ENCODE data around the gene CAPN10.

Gene CAPN10

DNA sequence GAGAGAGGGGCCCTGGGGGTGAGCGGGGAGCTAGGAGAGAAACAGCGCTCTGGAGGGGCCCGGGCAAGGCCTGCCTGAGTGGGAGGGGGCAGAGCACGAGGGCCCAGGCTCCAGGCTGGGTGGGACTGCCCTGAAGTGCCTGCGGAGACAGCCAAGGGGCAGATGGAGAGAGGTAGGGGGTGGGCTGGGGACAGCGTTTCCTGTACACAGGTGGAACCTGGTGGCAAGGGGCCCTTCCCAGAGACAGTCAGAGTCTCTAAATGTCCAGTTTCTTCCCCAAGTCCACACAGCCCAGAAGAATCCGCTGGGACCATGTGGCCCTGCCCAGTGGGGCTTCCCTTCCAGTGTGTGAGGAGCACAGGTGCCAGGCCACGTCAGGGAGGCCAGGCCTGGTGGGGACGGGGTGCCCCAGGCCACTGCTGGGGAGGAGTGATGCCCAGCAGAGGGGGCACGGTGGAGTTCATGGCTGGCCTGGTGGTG is 37.0 kb downstream of the CAPN10 start:
- no peak for DNase-seq (ENCODE audit: low read depth)

GRCh38 chr2:240624011-240624949 is 37.7 kb downstream of the CAPN10 start:
- no peak for DNase-seq (ENCODE audit: low read depth)

GRCh38 chr2:240624950-240625621 is 38.6 kb downstream of the CAPN10 start, which contains the start of gene GPR35:
GPR35 (plus strand) TSS chr2:240625480; CDS start chr2:240629953, 4,473 bp downstream.
- peak; percentile 71 for DNase-seq (ENCODE audit: low read depth)

- no peak for DNase-seq (ENCODE audit: low read depth)
Measured at GRCh38 chr2:240626531-240627300, 40.2 kb downstream of the CAPN10 start.

DNA sequence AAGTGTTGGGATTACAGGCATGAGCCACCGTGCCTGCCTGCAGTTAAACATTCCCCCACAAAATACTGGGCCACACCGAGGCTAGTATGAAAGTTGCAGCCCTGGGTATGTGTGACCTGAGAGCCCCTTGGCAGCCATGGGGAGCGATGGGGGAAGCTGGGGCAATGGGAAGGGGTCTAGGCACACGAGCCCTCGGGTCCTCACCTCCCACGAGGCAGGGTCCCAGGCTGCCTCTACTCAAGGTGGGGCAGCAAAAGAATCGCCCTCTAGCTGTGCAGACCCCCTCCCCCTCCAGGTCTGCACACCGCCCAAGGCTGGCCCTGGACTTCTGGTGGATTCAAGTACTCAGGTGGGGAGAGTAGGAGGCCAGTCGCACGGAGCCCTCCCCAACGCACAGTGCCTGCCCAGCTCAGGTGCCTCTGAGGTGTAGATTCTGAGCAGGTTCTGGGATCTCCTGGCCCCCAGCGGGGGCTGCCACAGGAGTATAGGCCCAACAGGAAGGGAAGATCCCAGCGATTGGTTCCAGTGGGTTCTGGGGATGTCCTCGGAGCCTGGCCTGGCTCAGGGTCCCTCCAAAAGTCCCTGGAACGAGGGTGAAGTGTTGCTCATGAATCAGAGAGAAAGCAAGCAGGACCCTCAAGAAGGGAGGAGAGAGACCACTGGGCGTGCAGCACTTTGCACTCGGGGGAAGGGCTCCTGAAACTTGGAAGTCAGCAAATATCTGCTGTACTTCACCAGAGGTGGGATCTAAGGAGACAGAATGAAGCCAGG is 41.4 kb downstream of the CAPN10 start:
- no peak for DNase-seq (ENCODE audit: low read depth)

DNA sequence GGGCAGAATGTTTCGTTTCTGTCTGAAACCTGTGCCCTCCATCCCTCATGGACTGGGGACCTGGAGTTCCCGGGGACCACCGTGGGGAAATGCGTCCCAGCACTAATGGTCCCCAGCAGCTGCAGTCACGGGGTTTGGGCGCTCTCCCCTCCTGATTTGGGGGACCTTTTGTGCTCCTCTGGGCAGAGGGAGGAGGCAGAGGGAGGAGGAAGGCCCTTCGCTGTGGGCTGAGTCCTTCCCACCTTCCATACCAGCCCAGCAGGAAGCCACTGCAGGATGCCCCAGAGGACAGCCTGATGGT is 41.9 kb downstream of the CAPN10 start:
- no peak for DNase-seq (ENCODE audit: low read depth)

GRCh38 chr2:240628808-240629618 is 42.5 kb downstream of the CAPN10 start:
- no peak for DNase-seq (ENCODE audit: low read depth)

DNA sequence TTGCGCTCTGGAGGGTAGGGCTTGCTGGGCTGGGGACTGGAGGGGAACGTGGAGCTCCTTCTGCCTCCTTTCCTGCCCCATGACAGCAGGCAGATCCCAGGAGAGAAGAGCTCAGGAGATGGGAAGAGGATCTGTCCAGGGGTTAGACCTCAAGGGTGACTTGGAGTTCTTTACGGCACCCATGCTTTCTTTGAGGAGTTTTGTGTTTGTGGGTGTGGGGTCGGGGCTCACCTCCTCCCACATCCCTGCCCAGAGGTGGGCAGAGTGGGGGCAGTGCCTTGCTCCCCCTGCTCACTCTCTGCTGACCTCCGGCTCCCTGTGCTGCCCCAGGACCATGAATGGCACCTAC is 43.1 kb downstream of the CAPN10 start:
- DNase-seq (ENCODE audit: low read depth), result no peak

- DNase-seq (ENCODE audit: low read depth), result no peak
Measured at GRCh38 chr2:240629968-240630770, 43.6 kb downstream of the CAPN10 start.

DNA sequence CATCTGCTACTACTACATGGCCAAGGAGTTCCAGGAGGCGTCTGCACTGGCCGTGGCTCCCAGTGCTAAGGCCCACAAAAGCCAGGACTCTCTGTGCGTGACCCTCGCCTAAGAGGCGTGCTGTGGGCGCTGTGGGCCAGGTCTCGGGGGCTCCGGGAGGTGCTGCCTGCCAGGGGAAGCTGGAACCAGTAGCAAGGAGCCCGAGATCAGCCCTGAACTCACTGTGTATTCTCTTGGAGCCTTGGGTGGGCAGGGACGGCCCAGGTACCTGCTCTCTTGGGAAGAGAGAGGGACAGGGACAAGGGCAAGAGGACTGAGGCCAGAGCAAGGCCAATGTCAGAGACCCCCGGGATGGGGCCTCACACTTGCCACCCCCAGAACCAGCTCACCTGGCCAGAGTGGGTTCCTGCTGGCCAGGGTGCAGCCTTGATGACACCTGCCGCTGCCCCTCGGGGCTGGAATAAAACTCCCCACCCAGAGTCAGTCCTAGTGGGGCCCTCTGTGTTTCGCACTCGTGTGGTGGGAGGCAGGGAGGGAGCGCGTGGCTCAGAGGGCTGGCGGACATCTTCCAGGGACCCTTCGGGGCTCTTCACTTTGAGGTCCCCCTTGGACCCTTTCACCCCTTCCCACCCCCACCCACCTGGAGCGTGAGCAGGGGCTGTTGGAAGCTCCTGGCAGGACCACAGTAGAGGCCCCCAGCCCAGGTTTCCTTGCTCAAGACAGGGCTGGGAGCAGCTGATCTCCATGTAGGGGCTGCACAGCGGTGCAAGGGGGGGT is 44.4 kb downstream of the CAPN10 start:
- DNase-seq (ENCODE audit: low read depth), result no peak

- DNase-seq (ENCODE audit: low read depth), result no peak
Measured at GRCh38 chr2:240631548-240632305, 45.2 kb downstream of the CAPN10 start.

DNA sequence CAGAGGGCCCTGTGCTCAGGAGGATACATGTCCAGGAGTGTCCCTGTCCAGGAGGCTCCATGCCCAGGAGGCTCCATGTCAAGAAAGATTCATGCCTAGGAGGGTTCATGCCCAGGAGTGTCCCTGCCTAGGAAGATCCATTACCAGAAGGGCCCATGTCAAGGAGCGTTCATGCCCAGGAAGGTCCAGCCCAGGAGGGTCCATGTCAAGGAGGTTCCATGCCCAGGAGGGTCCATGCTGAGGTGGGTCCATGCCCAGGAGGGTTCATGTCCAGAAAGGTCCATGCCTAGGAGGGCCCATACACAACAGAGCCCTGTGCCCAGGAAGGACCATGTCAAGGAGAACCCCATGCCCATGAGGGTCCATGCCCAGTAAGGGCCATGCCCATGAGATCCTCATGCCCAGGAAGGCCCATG is 45.8 kb downstream of the CAPN10 start:
- DNase-seq (ENCODE audit: low read depth), result no peak

DNA sequence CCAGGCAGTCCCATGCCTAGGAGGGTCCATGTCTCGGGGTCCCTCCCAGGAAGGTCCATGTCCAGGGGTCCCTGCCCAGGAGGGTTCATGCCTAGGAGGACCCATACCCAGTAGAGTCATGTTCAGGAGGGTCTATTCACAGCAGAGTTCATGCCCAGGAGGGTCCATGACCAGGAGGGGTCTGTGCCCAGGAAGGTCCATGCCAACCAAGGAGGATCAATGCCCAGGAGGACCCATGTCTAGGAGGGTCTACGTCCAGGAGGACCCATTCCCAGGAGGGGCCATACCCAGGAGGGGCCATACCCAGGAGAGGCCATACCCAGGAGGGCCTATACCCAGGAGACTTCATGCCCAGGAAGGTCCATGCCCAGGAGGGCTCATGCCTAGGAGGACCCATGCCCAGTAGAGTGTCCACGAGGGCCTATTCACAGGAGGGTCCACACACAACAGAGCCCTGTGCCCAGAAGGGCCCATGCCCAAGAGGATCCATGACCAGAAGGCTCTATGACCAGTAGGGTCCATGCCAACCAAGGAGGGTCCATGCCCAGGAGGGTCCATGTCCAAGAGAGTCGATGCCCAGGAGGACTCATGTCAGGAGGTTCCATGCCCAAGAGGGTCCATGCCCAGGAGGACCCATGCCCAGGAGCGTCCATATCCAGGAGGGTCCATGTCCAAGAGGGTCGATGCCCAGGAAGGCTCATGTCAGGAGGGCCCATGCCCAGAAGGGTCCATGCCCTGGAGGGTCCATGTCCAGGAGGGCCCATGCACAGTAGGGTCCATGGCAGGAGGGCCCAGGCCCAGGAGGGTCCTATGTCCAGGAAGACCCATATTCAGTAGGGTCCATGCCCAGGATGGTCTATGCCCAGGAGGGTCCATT is 48.8 kb downstream of the CAPN10 start:
- DNase-seq (ENCODE audit: low read depth), result no peak

DNA sequence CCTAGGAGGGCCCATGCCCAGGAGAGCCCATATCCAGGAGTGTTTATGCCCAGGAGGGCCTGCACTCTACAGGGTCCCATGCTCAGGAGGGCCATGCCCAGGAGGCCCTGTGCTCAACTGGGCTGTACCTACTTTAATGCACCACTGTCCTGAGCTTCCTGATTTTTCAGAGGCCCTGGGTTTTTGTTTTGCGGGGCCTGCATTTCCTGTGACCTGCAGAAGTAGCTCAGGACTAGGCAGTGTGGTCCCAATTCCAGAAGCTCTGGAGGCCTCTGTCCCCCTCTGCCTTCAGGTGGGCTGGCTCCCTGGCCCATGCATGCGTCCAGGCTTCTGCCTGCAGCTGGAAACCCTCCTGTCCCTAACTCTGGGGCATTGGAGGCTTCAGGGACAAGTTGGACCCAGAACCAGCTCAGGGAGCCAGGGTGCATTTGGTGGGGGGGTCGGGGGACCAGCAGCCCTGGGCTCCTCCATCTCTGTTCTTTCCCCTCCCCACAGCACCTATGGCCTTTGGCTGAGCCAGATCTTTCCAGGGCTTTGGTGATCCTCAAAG is 49.5 kb downstream of the CAPN10 start:
- no peak for DNase-seq (ENCODE audit: low read depth)

DNA sequence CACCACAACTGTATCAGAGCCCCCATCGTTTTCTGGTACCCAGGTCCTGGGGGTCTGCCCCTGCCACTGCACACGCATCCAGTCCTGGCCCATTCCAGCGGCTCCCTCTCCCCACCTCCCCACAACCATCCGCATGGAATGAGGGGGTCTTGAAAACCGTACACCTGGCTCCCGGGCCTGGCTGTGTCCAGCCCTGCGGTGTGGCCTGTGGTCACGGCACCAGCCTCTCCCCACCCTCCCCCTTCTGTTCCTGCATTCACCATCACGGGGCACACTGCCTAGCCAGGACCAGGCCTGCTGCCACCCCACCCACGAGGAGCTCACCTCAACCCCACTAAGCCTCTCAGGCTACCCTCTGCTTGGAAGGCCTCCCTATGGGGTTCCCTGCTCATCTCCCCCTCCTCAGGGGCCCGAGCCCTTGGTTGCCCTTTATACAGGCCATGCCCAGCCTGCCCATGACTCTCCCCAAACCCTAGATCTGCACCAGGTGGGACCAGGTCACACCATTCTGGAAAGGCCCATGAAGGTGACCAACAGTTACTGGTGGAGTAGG is 50.1 kb downstream of the CAPN10 start:
- no peak for DNase-seq (ENCODE audit: low read depth)

DNA sequence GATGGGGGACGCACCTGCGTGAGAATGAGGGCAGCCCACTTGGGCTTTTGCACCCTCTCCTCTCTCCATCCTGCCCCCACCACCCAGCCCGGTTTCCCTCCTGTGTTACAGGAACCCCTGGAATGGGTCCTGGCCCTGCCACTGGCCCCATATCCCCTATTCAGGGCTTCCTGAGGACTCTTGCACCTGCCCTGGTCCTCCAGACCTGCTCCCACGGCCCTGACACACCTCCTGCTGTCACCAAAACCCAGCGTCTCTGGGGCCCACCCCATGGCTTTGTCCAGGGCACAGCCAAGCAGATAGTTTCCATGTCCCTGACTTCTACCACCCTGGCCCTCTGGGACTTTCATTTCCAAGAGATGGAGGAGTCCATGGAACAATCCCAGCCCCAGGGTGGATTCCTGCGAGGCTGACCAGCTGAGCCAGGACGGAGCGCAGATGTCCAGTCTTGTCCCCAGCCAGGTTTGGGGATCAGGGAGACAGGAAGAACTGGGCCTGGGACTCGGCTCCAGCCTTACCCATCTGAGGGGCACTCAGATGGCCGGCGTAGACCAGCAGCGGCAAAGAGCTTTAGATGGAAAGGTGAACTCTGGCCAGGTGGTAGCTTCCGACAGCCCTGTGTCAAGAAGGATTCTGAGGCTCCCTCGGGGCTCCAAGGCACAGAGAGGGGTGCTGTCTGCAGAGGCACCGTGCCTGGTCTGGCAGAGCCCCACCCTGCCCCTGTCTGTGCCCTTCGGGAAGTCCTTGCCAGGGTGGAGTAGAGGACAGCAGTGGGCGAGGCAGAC is 50.8 kb downstream of the CAPN10 start:
- no peak for DNase-seq (ENCODE audit: low read depth)
